ENCODE measurements around the gene FIBP. TPM values are rescaled to one million over a fixed set of nuclear protein-coding genes. Genes with fewer than 3 reads are reported as not detected.

FIBP gene
- total RNA-seq, 2 donors from 2014 or later, result 81.0 to 92.0 TPM

DNA sequence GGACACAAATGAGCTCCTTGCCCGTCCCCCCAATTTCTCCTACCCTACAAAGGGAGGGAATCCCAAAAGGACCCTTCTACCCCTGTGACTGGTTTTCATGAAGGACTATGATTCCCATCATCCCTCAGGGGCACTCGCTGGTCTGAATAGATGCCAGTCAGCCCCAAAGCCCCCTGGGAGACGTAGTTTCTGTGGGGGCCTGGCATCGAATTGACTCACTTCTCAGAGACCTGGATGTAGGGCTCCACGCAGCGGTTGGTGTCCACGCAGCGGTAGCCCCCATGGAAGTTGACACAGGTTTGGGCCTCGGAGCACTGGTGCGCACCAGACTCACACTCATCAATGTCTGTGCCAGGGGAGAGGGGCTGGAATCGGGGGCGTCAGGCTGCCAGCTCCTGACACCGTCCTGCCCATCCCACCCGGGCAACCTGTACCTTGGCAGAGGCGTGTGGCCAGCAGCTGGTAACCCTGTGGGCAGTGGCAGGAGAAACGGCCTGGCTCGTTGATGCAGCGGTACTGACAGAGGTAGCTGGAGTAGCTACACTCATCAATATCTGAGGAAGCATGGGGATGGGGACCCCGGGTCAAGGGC, 20.1 kb downstream of the FIBP start:
- Mint-ChIP-seq H3K4me1 (peaks cover 8% of the 10 kb centered on the region), H3K36me3 (ENCODE audit: low read depth) (peaks cover 53% of the 10 kb centered on the region), H3K27ac (no peak overlapping the region), H3K27me3 (ENCODE audit: insufficient read depth) (no peaks in the 10 kb centered on the region), H3K9me3 (no peaks in the 10 kb centered on the region), H3K4me3 (peak overlapping the region; percentile 51)
- Histone ChIP-seq H3K27ac (ENCODE audit: low read depth, low read length) (no peak overlapping the region), H3K4me3 (ENCODE audit: low read length) (no peak overlapping the region), H3K4me1 (ENCODE audit: control insufficient read depth, insufficient read depth, low read length) (no peaks in the 10 kb centered on the region), H3K9ac (ENCODE audit: extremely low read depth, low read length, poor library complexity, severe bottlenecking) (no peak overlapping the region), H3K36me3 (ENCODE audit: control insufficient read depth, insufficient read depth, low read length) (peaks cover 61% of the 10 kb centered on the region), H3K27me3 (ENCODE audit: control insufficient read depth, insufficient read depth, low read length, poor library complexity, severe bottlenecking) (no peaks in the 10 kb centered on the region), H3K9me3 (ENCODE audit: control insufficient read depth, low read length) (no peaks in the 10 kb centered on the region)
- DNase-seq, result peak; percentile 86
- WGBS, 2 experiments (ENCODE audit: insufficient coverage in 1 of 2, insufficient read length in 1 of 2), result 90 to 94% methylated on average over 17 to 18 of the region's 19 CpGs
- TF ChIP-seq CTCF (conservative IDR thresholded peaks at IDR 0.05), result no peak

DNA sequence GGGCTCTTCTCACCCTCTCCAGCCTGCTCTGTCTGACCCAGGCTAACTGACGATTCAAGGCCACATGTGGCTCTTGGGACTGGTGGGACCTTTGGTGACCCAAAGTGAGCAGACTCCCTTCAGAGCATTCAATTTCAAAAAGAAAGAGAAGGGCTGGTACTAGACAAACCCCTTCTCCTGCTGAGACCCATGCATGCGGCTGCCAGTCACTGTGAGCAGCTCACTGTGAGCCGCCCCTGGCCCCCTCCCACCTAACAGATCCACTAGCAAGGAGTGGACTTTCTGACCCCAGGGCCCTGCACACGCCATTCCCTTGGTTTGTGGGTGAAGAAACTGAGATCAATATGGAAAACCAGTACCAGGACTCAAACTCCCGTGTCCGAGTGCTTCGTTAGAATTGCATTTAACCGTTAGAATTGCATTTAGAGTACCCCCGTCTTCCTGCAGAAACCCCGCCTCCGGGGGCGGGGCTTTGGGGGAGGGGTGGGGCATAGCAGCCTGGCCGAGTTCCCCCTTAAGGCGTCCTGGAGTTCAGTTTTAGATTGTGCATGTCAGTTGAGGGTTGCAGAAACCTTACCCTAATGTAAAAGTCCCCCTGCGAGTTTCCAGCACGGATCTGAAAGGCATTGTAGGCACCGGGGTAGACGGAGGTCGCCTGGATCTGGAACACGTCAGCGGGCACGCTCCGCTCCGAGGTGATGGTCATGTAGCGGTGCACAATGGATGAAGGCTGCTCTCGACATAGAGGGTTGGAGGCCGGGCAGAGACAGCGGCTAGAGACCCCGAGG, 20.8 kb downstream of the FIBP start:
- peak; percentile 84 for DNase-seq
- Histone ChIP-seq H3K27me3 (ENCODE audit: control insufficient read depth, insufficient read depth, low read length, poor library complexity, severe bottlenecking) (no peaks in the 10 kb centered on the region), H3K4me3 (ENCODE audit: low read length) (no peak overlapping the region), H3K36me3 (ENCODE audit: control insufficient read depth, insufficient read depth, low read length) (peaks cover 67% of the 10 kb centered on the region), H3K9ac (ENCODE audit: extremely low read depth, low read length, poor library complexity, severe bottlenecking) (no peak overlapping the region), H3K27ac (ENCODE audit: low read depth, low read length) (no peak overlapping the region), H3K4me1 (ENCODE audit: control insufficient read depth, insufficient read depth, low read length) (peaks cover under 1% of the 10 kb centered on the region), H3K9me3 (ENCODE audit: control insufficient read depth, low read length) (no peaks in the 10 kb centered on the region)
- Mint-ChIP-seq H3K4me3 (peak overlapping the region; percentile 51), H3K9me3 (no peaks in the 10 kb centered on the region), H3K27ac (no peak overlapping the region), H3K4me1 (peaks cover 5% of the 10 kb centered on the region), H3K27me3 (ENCODE audit: insufficient read depth) (no peaks in the 10 kb centered on the region), H3K36me3 (ENCODE audit: low read depth) (peaks cover 59% of the 10 kb centered on the region)
- TF ChIP-seq CTCF (conservative IDR thresholded peaks at IDR 0.05), result no peak
- WGBS, 2 experiments (ENCODE audit: insufficient coverage in 1 of 2, insufficient read length in 1 of 2), result 67 to 68% methylated on average over 26 to 28 of the region's 29 CpGs

- H3K27ac Mint-ChIP-seq, result no peak overlapping the region
- H3K4me3 ChIP-seq (ENCODE audit: low read length), result no peak overlapping the region
- peaks cover 62% of the 10 kb centered on the region for H3K36me3 Mint-ChIP-seq (ENCODE audit: low read depth)
- no peaks in the 10 kb centered on the region for H3K27me3 ChIP-seq (ENCODE audit: control insufficient read depth, insufficient read depth, low read length, poor library complexity, severe bottlenecking)
- 89 to 92% methylated on average over 10 to 21 of the region's 21 CpGs for WGBS, 2 experiments (ENCODE audit: insufficient coverage in 1 of 2, insufficient read length in 1 of 2)
- peaks cover 74% of the 10 kb centered on the region for H3K36me3 ChIP-seq (ENCODE audit: control insufficient read depth, insufficient read depth, low read length)
- H3K4me1 ChIP-seq (ENCODE audit: control insufficient read depth, insufficient read depth, low read length), result peaks cover 9% of the 10 kb centered on the region
- peaks cover 5% of the 10 kb centered on the region for H3K4me1 Mint-ChIP-seq
- H3K9me3 Mint-ChIP-seq, result no peaks in the 10 kb centered on the region
- no peak for TF ChIP-seq CTCF (conservative IDR thresholded peaks at IDR 0.05)
- no peaks in the 10 kb centered on the region for H3K9me3 ChIP-seq (ENCODE audit: control insufficient read depth, low read length)
- H3K27ac ChIP-seq (ENCODE audit: low read depth, low read length), result no peak overlapping the region
- DNase-seq, result no peak
- no peak overlapping the region for H3K9ac ChIP-seq (ENCODE audit: extremely low read depth, low read length, poor library complexity, severe bottlenecking)
- no peak overlapping the region for H3K4me3 Mint-ChIP-seq
- H3K27me3 Mint-ChIP-seq (ENCODE audit: insufficient read depth), result no peaks in the 10 kb centered on the region
Observed at GRCh38 chr11:65866509-65867283, 21.6 kb downstream of the FIBP start.
